ENCODE measurements around the gene CNNM2.

CNNM2 gene

DNA sequence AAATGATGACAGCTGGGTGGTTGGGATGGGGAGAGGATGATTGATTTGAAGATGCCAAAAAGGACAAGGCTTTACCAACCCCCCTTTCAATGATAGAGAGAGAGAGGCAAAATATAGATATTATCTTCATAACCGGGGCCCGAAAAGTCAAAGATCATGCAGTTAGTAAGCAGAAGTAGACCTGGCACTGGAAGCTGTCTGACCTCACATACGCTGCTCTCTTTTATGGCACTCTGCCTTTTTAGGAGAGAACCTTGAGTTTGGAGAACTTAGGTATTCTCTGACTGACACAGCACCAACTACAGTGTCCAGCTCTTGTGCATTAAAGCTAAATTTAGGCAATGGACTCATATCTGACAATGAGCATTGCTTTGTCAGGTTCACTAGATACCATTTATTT lies 30.7 kb downstream of the CNNM2 start:
- TF ChIP-seq FOXP2 (optimal IDR thresholded peaks at IDR 0.05; ENCODE audit: borderline replicate concordance, extremely low read depth, extremely low read length, insufficient read depth) (no peak), TAF1 (IDR thresholded peaks at IDR 0.05; ENCODE audit: borderline replicate concordance, insufficient read depth, low read length) (no peak), POLR2AphosphoS5 (IDR thresholded peaks at IDR 0.05; ENCODE audit: low read depth, low read length) (no peak), SIN3A (IDR thresholded peaks at IDR 0.05; ENCODE audit: borderline replicate concordance, insufficient read depth, low read length) (no peak)
- TF ChIP-seq, protein P1, sequence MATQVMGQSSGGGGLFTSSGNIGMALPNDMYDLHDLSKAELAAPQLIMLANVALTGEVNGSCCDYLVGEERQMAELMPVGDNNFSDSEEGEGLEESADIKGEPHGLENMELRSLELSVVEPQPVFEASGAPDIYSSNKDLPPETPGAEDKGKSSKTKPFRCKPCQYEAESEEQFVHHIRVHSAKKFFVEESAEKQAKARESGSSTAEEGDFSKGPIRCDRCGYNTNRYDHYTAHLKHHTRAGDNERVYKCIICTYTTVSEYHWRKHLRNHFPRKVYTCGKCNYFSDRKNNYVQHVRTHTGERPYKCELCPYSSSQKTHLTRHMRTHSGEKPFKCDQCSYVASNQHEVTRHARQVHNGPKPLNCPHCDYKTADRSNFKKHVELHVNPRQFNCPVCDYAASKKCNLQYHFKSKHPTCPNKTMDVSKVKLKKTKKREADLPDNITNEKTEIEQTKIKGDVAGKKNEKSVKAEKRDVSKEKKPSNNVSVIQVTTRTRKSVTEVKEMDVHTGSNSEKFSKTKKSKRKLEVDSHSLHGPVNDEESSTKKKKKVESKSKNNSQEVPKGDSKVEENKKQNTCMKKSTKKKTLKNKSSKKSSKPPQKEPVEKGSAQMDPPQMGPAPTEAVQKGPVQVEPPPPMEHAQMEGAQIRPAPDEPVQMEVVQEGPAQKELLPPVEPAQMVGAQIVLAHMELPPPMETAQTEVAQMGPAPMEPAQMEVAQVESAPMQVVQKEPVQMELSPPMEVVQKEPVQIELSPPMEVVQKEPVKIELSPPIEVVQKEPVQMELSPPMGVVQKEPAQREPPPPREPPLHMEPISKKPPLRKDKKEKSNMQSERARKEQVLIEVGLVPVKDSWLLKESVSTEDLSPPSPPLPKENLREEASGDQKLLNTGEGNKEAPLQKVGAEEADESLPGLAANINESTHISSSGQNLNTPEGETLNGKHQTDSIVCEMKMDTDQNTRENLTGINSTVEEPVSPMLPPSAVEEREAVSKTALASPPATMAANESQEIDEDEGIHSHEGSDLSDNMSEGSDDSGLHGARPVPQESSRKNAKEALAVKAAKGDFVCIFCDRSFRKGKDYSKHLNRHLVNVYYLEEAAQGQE (IDR thresholded peaks at IDR 0.05; ENCODE audit: insufficient read depth in 1 of 2, low read depth in 2 of 2, low read length in 2 of 2) = no peak

DNA sequence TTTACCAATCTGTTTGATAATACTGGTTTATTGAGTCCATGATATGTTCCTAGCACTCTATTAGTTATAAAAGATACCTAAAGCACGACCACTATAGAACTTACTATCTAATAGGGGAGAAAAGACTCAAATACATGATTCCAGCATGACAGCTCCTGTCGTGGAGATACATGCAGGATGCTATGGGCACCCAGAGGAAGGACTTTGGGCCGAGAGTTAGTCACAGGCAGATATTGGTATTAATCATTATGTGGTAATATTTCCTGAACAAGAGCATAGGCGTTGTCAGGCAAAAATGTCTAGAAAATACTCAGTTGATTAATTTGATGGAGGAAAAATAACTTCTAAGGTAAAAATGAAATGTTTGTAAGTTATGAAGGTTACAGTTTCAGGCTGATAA lies 31.8 kb downstream of the CNNM2 start:
- TF ChIP-seq POLR2AphosphoS5 (IDR thresholded peaks at IDR 0.05; ENCODE audit: low read depth, low read length) (no peak), FOXP2 (optimal IDR thresholded peaks at IDR 0.05; ENCODE audit: borderline replicate concordance, extremely low read depth, extremely low read length, insufficient read depth) (no peak), TAF1 (IDR thresholded peaks at IDR 0.05; ENCODE audit: borderline replicate concordance, insufficient read depth, low read length) (no peak), SIN3A (IDR thresholded peaks at IDR 0.05; ENCODE audit: borderline replicate concordance, insufficient read depth, low read length) (no peak)
- TF ChIP-seq, protein P1 (IDR thresholded peaks at IDR 0.05; ENCODE audit: insufficient read depth in 1 of 2, low read depth in 2 of 2, low read length in 2 of 2) = no peak

DNA sequence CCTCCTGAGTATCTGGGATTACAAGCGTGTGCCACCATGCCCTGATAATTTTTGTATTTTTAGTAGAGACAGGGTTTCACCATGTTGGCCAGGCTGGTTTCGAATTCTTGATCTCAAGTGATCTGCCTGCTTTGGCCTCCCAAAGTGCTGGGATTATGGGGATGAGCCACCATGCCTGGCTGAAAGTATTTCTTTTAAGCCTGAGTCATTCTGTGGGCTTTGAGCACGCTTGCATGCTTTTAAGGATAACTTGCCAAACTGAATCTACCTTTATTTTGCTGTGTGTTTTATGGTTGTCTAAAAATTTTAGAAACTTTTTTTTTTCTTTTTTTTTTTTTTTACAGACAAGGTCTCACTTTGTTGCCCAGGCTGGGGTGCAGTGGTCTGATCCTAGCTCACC lies 33.2 kb downstream of the CNNM2 start:
- TF ChIP-seq, protein P1 (IDR thresholded peaks at IDR 0.05; ENCODE audit: insufficient read depth in 1 of 2, low read depth in 2 of 2, low read length in 2 of 2) = no peak
- TF ChIP-seq TAF1 (IDR thresholded peaks at IDR 0.05; ENCODE audit: borderline replicate concordance, insufficient read depth, low read length) (no peak), FOXP2 (optimal IDR thresholded peaks at IDR 0.05; ENCODE audit: borderline replicate concordance, extremely low read depth, extremely low read length, insufficient read depth) (no peak), SIN3A (IDR thresholded peaks at IDR 0.05; ENCODE audit: borderline replicate concordance, insufficient read depth, low read length) (no peak), POLR2AphosphoS5 (IDR thresholded peaks at IDR 0.05; ENCODE audit: low read depth, low read length) (no peak)

DNA sequence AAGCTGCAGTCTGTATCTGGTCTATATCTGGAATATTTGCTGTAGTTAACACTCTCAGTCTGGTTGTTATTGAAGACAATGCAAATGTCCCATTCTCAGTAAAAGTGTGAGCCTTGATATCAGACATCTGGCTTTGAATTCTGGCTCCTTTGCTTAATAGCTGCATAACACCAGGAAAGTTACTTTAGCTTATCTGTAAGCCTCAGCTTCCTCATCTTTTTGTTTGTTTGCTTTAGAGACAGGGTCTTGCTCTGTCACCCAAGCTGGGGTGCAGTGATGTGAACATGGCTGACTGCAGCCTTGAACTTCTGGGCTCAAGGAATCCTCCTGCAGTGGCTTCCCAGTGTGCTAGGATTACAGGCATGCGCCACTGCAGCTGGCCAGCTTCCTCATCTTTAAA lies 41.3 kb downstream of the CNNM2 start:
- TF ChIP-seq FOXP2 (optimal IDR thresholded peaks at IDR 0.05; ENCODE audit: borderline replicate concordance, extremely low read depth, extremely low read length, insufficient read depth) = no peak

DNA sequence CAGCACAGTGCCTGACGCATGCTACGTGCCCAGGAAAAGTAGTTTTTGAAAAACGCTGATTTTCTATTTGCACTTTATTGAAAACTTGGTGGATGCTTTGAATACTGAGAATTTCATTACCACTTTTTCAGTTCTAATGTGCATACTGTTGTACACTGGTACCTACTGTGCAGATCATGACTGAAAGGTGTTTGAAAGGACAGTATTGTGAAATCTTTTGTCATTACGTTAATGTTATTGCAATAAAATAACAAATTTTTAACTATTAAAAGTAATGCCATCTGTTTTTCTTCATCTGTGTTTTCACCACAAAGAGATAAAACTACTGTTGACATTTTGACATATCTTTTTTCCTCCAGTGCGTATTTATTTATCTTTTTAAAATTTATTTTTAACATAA lies 42.1 kb downstream of the CNNM2 start:
- TF ChIP-seq SIN3A (IDR thresholded peaks at IDR 0.05; ENCODE audit: borderline replicate concordance, insufficient read depth, low read length) (no peak), POLR2AphosphoS5 (IDR thresholded peaks at IDR 0.05; ENCODE audit: low read depth, low read length) (no peak), FOXP2 (optimal IDR thresholded peaks at IDR 0.05; ENCODE audit: borderline replicate concordance, extremely low read depth, extremely low read length, insufficient read depth) (no peak), TAF1 (IDR thresholded peaks at IDR 0.05; ENCODE audit: borderline replicate concordance, insufficient read depth, low read length) (no peak)
- TF ChIP-seq, protein P1 (IDR thresholded peaks at IDR 0.05; ENCODE audit: insufficient read depth in 1 of 2, low read depth in 2 of 2, low read length in 2 of 2) = no peak

Data from PFSK-1 (cell line).